ENCODE results near the gene VPS52.

Gene VPS52

DNA sequence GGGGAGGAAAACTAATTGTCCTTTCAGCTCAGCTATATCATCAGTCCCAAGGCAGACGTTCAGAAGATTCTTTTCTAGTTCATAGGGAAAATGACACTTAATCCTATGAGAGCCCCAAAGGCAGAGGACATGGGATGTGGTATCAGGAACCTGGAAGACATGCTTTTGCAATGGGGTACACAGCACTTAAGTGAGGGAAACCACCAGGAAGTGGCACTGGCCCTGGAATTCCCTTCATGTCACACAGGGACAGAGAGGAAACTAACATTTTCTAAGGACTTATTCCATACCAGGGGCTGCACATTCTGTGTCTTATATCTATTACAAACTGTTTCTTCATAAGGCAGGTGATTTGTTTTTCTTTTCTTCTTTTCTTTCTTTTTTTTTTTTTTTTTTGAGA lies 28.2 kb downstream of the VPS52 start:
- no peaks in the 10 kb centered on the region for H3K79me1 ChIP-seq (ENCODE audit: low read length)
- no peak overlapping the region for H4K5ac ChIP-seq (ENCODE audit: low read length)
- H3K36me3 ChIP-seq (ENCODE audit: control insufficient read depth, insufficient read depth, low read length): no peaks in the 10 kb centered on the region
- no peak overlapping the region for H4K8ac ChIP-seq (ENCODE audit: low read depth, low read length)
- no peak overlapping the region for H3K18ac ChIP-seq (ENCODE audit: low read length)
- no CpG with 5 or more reads among the region's 1 CpG for WGBS (ENCODE audit: extremely low coverage, insufficient coverage, low lambda C conversion rate)
- DNase-seq: no peak
- H3K4ac ChIP-seq (ENCODE audit: low read depth, low read length): no peak overlapping the region
- no peak overlapping the region for H3K23ac ChIP-seq (ENCODE audit: low read length)
- H3K9ac ChIP-seq (ENCODE audit: low read length): no peak overlapping the region
- no peak overlapping the region for H2BK120ac ChIP-seq (ENCODE audit: low read depth, low read length)
- H2AK5ac ChIP-seq (ENCODE audit: low read length): no peak overlapping the region
- H2BK15ac ChIP-seq (replicated peaks; ENCODE audit: low read depth): no peak overlapping the region
- H2BK5ac ChIP-seq (ENCODE audit: low read length): no peak overlapping the region
- no peak overlapping the region for H3K27ac ChIP-seq (ENCODE audit: low read depth, low read length)
- no peaks in the 10 kb centered on the region for H3K79me2 ChIP-seq (ENCODE audit: control insufficient read depth, insufficient read depth, low read length)
- peaks cover 1% of the 10 kb centered on the region for H3K27me3 ChIP-seq (ENCODE audit: insufficient read depth, low read length, poor library complexity)
- no peak overlapping the region for H3K4me3 ChIP-seq (ENCODE audit: low read length)
- H3K56ac ChIP-seq (ENCODE audit: low read length): no peak overlapping the region
- no peak overlapping the region for H3K4me2 ChIP-seq (ENCODE audit: low read length)
- no peaks in the 10 kb centered on the region for H3K4me1 ChIP-seq (ENCODE audit: control insufficient read depth, low read depth, low read length)

DNA sequence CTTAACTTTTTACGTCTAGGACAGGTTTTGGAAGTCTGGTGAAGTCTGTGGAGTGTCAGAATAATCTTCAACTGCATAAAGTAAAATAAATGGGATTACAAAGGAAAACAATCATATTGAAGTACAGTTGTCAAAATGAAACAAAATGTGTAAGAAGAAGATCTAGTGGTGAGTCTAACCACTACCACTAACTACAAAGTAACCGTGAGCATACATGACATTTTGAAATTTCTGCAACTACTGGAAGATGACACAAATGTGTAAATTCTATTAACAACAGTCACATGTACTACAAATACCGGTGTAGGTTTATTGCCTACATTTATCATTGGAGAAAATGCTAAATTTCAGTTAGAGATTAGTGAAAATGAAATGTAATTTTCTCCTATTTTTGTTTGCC lies 29.7 kb downstream of the VPS52 start:
- Histone ChIP-seq H3K27me3 (ENCODE audit: insufficient read depth, low read length, poor library complexity) (peaks cover 1% of the 10 kb centered on the region), H4K5ac (ENCODE audit: low read length) (no peak overlapping the region), H3K4me1 (ENCODE audit: control insufficient read depth, low read depth, low read length) (no peaks in the 10 kb centered on the region), H3K79me1 (ENCODE audit: low read length) (no peaks in the 10 kb centered on the region), H2BK120ac (ENCODE audit: low read depth, low read length) (no peak overlapping the region), H3K4ac (ENCODE audit: low read depth, low read length) (no peak overlapping the region), H3K36me3 (ENCODE audit: control insufficient read depth, insufficient read depth, low read length) (no peaks in the 10 kb centered on the region), H2AK5ac (ENCODE audit: low read length) (no peak overlapping the region), H3K18ac (ENCODE audit: low read length) (no peak overlapping the region), H3K79me2 (ENCODE audit: control insufficient read depth, insufficient read depth, low read length) (no peaks in the 10 kb centered on the region), H3K27ac (ENCODE audit: low read depth, low read length) (no peak overlapping the region), H3K9ac (ENCODE audit: low read length) (no peak overlapping the region), H3K4me2 (ENCODE audit: low read length) (no peak overlapping the region), H3K4me3 (ENCODE audit: low read length) (no peak overlapping the region), H4K8ac (ENCODE audit: low read depth, low read length) (no peak overlapping the region), H2BK15ac (replicated peaks; ENCODE audit: low read depth) (no peak overlapping the region), H2BK5ac (ENCODE audit: low read length) (no peak overlapping the region), H3K23ac (ENCODE audit: low read length) (no peak overlapping the region), H3K56ac (ENCODE audit: low read length) (no peak overlapping the region)
- no peak for DNase-seq
- no CpG with 5 or more reads among the region's 3 CpGs for WGBS (ENCODE audit: extremely low coverage, insufficient coverage, low lambda C conversion rate)

DNA sequence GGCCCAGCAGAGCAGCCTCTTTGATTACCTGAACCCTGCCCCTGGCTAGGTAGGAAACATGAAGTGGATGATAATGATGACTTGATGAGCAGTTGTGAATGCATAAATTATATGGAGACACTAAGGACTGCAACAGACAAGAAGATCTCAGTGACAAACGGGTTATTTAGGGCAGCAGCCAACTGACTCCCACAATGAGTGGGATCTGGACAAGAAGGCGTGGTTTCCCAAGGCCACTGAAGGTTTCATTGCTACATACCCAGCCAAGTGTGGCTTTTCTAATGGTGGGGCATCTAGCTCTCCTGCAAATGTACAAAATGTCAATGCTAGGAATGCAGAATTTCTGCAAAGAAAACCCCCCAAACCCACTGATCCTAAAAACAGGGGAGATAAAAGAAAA lies 33.9 kb downstream of the VPS52 start:
- H4K8ac ChIP-seq (ENCODE audit: low read depth, low read length): no peak overlapping the region
- no peaks in the 10 kb centered on the region for H3K79me1 ChIP-seq (ENCODE audit: low read length)
- H2BK120ac ChIP-seq (ENCODE audit: low read depth, low read length): no peak overlapping the region
- no peak overlapping the region for H3K4ac ChIP-seq (ENCODE audit: low read depth, low read length)
- no peak for DNase-seq
- no peaks in the 10 kb centered on the region for H3K36me3 ChIP-seq (ENCODE audit: control insufficient read depth, insufficient read depth, low read length)
- H3K4me1 ChIP-seq (ENCODE audit: control insufficient read depth, low read depth, low read length): no peaks in the 10 kb centered on the region
- H3K27me3 ChIP-seq (ENCODE audit: insufficient read depth, low read length, poor library complexity): no peaks in the 10 kb centered on the region
- no peak overlapping the region for H4K5ac ChIP-seq (ENCODE audit: low read length)
- no peak overlapping the region for H3K4me3 ChIP-seq (ENCODE audit: low read length)
- WGBS (ENCODE audit: extremely low coverage, insufficient coverage, low lambda C conversion rate): no CpG with 5 or more reads among the region's 2 CpGs
- no peak overlapping the region for H3K23ac ChIP-seq (ENCODE audit: low read length)
- H3K18ac ChIP-seq (ENCODE audit: low read length): no peak overlapping the region
- H2AK5ac ChIP-seq (ENCODE audit: low read length): no peak overlapping the region
- no peak overlapping the region for H3K4me2 ChIP-seq (ENCODE audit: low read length)
- no peak overlapping the region for H3K27ac ChIP-seq (ENCODE audit: low read depth, low read length)
- H3K79me2 ChIP-seq (ENCODE audit: control insufficient read depth, insufficient read depth, low read length): no peaks in the 10 kb centered on the region
- H3K56ac ChIP-seq (ENCODE audit: low read length): no peak overlapping the region
- no peak overlapping the region for H3K9ac ChIP-seq (ENCODE audit: low read length)
- no peak overlapping the region for H2BK15ac ChIP-seq (replicated peaks; ENCODE audit: low read depth)
- no peak overlapping the region for H2BK5ac ChIP-seq (ENCODE audit: low read length)

DNA sequence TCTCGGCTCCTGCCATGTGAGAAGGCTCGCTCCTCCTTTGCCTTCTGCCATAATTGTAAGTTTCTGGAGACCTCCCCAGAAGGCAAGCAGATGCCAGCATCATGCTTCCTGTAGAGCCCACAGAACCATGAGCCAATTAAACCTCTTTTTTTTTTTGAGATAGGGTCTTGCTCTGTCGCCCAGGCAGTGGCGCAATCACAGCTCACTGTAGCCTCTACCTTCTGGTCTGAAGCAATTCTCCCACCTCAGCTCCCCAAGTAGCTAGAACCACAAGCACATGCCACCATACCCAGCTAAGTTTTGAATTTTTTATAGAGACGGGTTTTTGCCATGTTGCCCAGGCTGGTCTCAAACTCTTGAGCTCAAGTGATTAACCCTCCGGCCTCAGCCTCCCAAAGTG lies 34.8 kb downstream of the VPS52 start:
- no peak overlapping the region for H3K18ac ChIP-seq (ENCODE audit: low read length)
- H3K9ac ChIP-seq (ENCODE audit: low read length): no peak overlapping the region
- H2AK5ac ChIP-seq (ENCODE audit: low read length): no peak overlapping the region
- H3K79me1 ChIP-seq (ENCODE audit: low read length): no peaks in the 10 kb centered on the region
- no peak overlapping the region for H2BK15ac ChIP-seq (replicated peaks; ENCODE audit: low read depth)
- H3K4me2 ChIP-seq (ENCODE audit: low read length): no peak overlapping the region
- H4K8ac ChIP-seq (ENCODE audit: low read depth, low read length): no peak overlapping the region
- H2BK120ac ChIP-seq (ENCODE audit: low read depth, low read length): no peak overlapping the region
- no peak overlapping the region for H3K4ac ChIP-seq (ENCODE audit: low read depth, low read length)
- H3K4me1 ChIP-seq (ENCODE audit: control insufficient read depth, low read depth, low read length): no peaks in the 10 kb centered on the region
- WGBS (ENCODE audit: extremely low coverage, insufficient coverage, low lambda C conversion rate): no CpG with 5 or more reads among the region's 6 CpGs
- no peak overlapping the region for H3K23ac ChIP-seq (ENCODE audit: low read length)
- H2BK5ac ChIP-seq (ENCODE audit: low read length): no peak overlapping the region
- no peak overlapping the region for H3K56ac ChIP-seq (ENCODE audit: low read length)
- no peak overlapping the region for H3K27ac ChIP-seq (ENCODE audit: low read depth, low read length)
- no peak overlapping the region for H4K5ac ChIP-seq (ENCODE audit: low read length)
- H3K36me3 ChIP-seq (ENCODE audit: control insufficient read depth, insufficient read depth, low read length): no peaks in the 10 kb centered on the region
- H3K27me3 ChIP-seq (ENCODE audit: insufficient read depth, low read length, poor library complexity): no peaks in the 10 kb centered on the region
- DNase-seq: no peak
- H3K79me2 ChIP-seq (ENCODE audit: control insufficient read depth, insufficient read depth, low read length): no peaks in the 10 kb centered on the region
- H3K4me3 ChIP-seq (ENCODE audit: low read length): no peak overlapping the region

DNA sequence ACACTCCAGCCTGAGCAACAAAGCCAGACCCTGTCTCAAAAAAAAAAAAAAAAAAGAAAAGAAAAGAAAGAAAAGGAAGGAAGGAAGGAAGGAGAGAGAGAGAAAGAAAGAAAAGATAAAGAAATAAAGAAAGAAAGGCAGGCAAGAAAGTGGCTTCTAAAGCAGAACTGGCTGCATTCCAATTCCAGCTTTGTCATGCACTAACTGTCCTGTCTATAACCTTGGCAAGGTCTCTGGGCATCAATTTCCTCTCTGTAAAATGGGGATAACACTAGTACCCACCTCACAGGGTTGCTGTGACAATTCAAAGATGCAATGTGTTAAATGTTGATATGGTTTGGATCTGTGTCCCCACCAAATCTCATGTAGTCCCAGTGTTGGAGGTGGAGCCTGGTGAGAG lies 35.3 kb downstream of the VPS52 start:
- no peak overlapping the region for H3K4ac ChIP-seq (ENCODE audit: low read depth, low read length)
- H3K18ac ChIP-seq (ENCODE audit: low read length): no peak overlapping the region
- no peaks in the 10 kb centered on the region for H3K27me3 ChIP-seq (ENCODE audit: insufficient read depth, low read length, poor library complexity)
- no peak overlapping the region for H2AK5ac ChIP-seq (ENCODE audit: low read length)
- H3K27ac ChIP-seq (ENCODE audit: low read depth, low read length): no peak overlapping the region
- no peaks in the 10 kb centered on the region for H3K79me1 ChIP-seq (ENCODE audit: low read length)
- no peak overlapping the region for H3K56ac ChIP-seq (ENCODE audit: low read length)
- DNase-seq: no peak
- no peak overlapping the region for H2BK120ac ChIP-seq (ENCODE audit: low read depth, low read length)
- H3K23ac ChIP-seq (ENCODE audit: low read length): no peak overlapping the region
- no peak overlapping the region for H4K8ac ChIP-seq (ENCODE audit: low read depth, low read length)
- H3K4me2 ChIP-seq (ENCODE audit: low read length): no peak overlapping the region
- no peaks in the 10 kb centered on the region for H3K4me1 ChIP-seq (ENCODE audit: control insufficient read depth, low read depth, low read length)
- no peak overlapping the region for H4K5ac ChIP-seq (ENCODE audit: low read length)
- H3K79me2 ChIP-seq (ENCODE audit: control insufficient read depth, insufficient read depth, low read length): no peaks in the 10 kb centered on the region
- H3K9ac ChIP-seq (ENCODE audit: low read length): no peak overlapping the region
- no peak overlapping the region for H2BK15ac ChIP-seq (replicated peaks; ENCODE audit: low read depth)
- no peak overlapping the region for H3K4me3 ChIP-seq (ENCODE audit: low read length)
- H3K36me3 ChIP-seq (ENCODE audit: control insufficient read depth, insufficient read depth, low read length): no peaks in the 10 kb centered on the region
- no peak overlapping the region for H2BK5ac ChIP-seq (ENCODE audit: low read length)

DNA sequence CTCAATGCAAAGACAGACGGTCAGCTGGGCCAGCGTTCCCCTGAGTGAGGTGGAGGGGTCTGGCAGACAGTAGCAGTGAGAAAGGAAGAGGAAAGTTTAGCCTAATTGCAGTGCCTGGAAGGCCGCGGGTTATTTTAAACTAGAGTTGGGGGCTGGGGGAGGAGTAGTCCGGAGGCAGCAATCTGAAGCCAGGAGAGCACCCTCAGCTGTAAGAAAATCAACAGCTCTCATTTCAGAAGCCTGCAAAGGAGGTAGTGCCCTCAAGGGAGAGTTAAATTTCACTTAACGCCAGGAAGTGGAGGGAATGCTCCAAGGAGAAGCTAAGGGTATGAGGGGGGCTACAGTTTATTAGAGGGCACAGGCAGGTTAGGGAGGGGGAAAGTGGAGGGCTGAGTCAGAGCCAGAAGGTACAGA lies 36.4 kb downstream of the VPS52 start:
- H3K4me2 ChIP-seq (ENCODE audit: low read length): no peak overlapping the region
- no peak overlapping the region for H2AK5ac ChIP-seq (ENCODE audit: low read length)
- H3K9ac ChIP-seq (ENCODE audit: low read length): no peak overlapping the region
- H3K23ac ChIP-seq (ENCODE audit: low read length): no peak overlapping the region
- no peaks in the 10 kb centered on the region for H3K36me3 ChIP-seq (ENCODE audit: control insufficient read depth, insufficient read depth, low read length)
- H3K4me3 ChIP-seq (ENCODE audit: low read length): no peak overlapping the region
- H3K27ac ChIP-seq (ENCODE audit: low read depth, low read length): no peak overlapping the region
- no CpG with 5 or more reads among the region's 6 CpGs for WGBS (ENCODE audit: extremely low coverage, insufficient coverage, low lambda C conversion rate)
- no peak overlapping the region for H3K18ac ChIP-seq (ENCODE audit: low read length)
- H3K79me2 ChIP-seq (ENCODE audit: control insufficient read depth, insufficient read depth, low read length): no peaks in the 10 kb centered on the region
- peak; percentile 12 for DNase-seq
- H2BK120ac ChIP-seq (ENCODE audit: low read depth, low read length): no peak overlapping the region
- no peak overlapping the region for H4K5ac ChIP-seq (ENCODE audit: low read length)
- H3K27me3 ChIP-seq (ENCODE audit: insufficient read depth, low read length, poor library complexity): no peaks in the 10 kb centered on the region
- H4K8ac ChIP-seq (ENCODE audit: low read depth, low read length): no peak overlapping the region
- H2BK5ac ChIP-seq (ENCODE audit: low read length): no peak overlapping the region
- H3K4ac ChIP-seq (ENCODE audit: low read depth, low read length): no peak overlapping the region
- no peaks in the 10 kb centered on the region for H3K79me1 ChIP-seq (ENCODE audit: low read length)
- H3K56ac ChIP-seq (ENCODE audit: low read length): peak overlapping the region; percentile 5
- H3K4me1 ChIP-seq (ENCODE audit: control insufficient read depth, low read depth, low read length): no peaks in the 10 kb centered on the region
- H2BK15ac ChIP-seq (replicated peaks; ENCODE audit: low read depth): no peak overlapping the region
